Hippocampal formation (tissue), 2 donors: ENCODE results near the gene ABCG4.
A peak's percentile ranks its signal among the peaks of the same experiment; 100 is the strongest.
"Not testable (repeated sequence)": the region's sequence is repeated elsewhere in the genome, so short reads cannot be mapped to it uniquely, and the experiment has no call there.

Source experiments
- DNase-seq, 2 donors: peaks; one replicate each; lab custom pipeline; 2025; lab: John Stamatoyannopoulos, UW

Gene ABCG4

DNA sequence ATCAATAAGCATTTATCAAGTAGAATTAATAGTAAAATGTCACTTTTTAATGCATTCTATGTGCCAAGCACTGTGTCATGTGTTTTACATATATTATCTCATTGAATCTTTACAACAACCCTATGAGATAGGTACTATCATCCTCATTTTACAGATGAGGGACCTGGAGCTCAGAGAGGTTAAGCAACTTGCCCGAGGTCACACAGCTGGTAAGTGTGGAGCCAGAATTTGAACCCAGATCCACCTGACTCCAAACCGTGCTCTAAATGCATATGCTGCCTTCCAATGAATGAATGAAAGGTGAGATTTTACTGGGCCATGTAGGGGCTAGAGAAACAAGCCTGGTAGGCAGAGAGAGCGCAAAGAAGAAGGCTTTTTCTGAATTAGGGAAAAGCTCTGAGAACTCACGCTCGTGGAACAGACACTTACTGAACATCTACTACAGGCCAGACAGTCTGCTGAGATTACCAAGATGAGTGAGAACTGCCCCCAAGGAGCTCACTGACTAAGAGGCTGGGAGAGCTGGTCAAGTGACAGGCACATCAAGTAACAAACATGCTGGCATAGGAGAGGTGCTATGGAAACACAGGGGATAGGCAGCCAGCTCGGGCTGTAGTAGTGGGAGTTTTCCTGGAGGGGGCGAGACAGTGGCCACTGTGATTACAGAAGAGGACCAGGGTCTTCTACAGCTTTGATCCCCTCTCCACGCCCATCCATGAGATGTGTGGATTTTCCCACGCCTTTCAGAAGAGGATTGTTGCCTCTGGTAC lies 4.4 kb downstream of the ABCG4 start:
- DNase-seq = no peak

DNA sequence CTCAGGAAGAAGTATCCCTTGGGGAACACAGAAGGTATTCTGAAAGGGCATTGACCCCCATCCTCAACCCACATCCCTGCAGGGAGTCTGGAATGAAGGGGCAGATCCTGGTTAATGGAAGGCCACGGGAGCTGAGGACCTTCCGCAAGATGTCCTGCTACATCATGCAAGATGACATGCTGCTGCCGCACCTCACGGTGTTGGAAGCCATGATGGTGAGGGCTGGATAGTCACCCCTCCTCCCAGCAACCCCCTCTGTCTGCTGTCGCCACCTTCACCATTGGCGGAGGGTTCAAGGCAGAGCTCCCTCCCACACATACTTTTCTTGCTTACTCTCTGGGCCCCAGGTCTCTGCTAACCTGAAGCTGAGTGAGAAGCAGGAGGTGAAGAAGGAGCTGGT lies 5.3 kb downstream of the ABCG4 start:
- DNase-seq = no peak

DNA sequence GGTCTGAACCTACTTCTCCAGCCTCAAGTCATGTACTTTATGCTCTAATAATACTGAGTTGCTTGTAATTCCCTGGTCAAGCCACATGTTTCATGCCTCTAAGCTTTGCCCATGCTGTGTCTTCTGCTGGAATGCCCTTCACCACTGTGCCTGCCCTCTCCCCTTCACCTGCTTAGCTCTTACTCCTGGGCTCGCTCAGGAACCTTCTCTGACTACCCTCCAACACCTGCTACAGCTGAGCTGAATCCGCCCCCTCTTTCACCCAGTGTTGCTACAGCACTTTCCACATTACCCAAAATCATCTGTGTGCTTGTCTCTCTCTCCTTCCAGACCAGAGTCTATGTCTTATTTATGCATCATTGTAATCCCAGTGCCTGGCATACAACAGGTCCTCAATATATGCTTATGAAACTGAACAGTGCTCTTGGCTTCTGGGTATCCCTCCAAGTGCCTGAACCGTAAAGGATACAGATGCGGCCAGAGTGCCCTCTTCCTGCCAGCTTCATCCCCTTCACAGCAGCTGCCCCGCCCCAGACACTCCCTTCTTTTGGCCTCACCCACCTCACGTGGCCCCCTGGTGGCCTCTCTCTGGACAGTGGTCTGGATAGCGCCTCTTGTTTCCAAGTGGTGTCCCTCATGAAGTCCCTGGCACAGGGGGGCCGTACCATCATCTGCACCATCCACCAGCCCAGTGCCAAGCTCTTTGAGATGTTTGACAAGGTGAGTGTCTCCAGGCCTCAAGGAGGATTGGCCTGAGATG lies 7.1 kb downstream of the ABCG4 start:
- no peak for DNase-seq

DNA sequence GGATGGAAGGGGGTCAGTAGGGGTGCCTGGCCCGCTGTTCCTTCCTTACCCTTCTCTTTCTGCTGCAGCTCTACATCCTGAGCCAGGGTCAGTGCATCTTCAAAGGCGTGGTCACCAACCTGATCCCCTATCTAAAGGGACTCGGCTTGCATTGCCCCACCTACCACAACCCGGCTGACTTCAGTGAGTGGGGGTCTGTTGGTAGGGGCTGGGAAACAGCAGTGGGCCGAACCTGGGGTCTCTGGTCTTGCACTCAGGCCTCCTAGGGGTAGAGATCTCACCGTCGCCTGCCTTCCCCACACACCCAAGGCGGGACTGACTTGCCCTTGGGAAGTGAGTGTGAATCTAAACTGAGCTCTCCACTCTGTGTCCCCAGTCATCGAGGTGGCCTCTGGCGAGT lies 7.6 kb downstream of the ABCG4 start:
- DNase-seq = no peak

DNA sequence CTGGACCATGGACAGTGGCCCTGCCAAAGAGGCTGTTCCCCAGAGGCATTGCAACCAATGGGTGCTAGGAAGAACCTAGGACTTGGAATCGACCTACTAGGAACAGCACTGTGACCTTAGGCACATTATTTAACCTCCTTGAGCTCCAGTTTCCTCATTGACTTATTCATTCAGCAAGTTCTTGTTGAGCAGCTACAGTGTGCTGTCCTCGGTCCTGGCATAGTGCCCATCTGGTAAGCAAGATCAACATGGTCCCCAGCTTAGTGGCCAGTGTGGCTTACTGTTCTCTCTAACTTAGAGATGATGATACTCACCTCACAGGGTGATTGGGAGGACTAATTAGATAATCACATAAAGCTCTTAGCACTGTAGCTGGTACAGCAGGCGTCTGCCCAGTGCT lies 8.2 kb downstream of the ABCG4 start:
- no peak for DNase-seq

DNA sequence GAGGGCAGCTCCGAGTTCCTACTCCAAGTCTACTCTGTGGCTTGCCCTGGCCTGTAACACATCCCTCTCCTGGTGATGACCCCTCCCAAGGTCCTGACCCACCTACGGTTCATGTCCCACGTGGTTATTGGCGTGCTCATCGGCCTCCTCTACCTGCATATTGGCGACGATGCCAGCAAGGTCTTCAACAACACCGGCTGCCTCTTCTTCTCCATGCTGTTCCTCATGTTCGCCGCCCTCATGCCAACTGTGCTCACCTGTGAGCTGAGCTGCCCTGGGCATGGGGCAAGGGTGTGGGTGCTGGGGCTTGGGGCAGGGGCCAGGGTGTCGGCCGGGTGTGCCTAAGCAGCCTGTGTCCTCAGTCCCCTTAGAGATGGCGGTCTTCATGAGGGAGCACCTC lies 9.6 kb downstream of the ABCG4 start:
- no peak for DNase-seq

DNA sequence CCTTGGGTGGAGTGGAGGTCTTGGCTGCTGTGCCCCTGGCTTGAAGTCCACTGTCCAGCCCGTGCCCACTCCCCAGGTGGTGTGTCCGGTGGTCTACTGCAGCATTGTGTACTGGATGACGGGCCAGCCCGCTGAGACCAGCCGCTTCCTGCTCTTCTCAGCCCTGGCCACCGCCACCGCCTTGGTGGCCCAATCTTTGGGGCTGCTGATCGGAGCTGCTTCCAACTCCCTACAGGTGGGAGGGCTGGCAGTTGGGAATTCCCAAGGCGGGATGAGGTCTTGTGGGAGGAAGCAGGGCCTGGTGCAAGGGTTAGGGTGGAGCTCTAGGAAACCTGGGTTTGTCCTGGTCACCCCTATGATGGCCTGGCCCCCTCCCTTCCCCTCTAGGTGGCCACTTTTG lies 11.3 kb downstream of the ABCG4 start:
- DNase-seq = no peak

DNA sequence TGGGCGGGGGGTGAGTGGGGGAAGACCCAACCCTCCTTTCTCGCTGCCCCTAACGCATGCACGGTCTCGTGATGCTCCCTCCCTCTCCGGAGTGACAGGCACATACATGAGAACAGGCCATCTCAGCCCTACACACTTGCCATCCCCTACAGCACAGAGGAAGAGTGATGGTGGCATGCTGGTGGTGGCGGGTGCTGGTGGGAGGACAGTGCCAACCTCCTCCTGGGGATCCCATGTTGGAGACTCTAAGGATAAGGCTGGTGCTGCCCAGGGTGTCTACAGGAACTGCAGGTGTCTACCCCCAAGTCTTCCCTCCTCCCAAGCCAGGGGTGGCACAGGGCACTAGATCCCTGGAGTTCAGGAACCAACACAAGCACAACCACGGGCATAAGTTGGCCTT lies 13.0 kb downstream of the ABCG4 start:
- no peak for DNase-seq

DNA sequence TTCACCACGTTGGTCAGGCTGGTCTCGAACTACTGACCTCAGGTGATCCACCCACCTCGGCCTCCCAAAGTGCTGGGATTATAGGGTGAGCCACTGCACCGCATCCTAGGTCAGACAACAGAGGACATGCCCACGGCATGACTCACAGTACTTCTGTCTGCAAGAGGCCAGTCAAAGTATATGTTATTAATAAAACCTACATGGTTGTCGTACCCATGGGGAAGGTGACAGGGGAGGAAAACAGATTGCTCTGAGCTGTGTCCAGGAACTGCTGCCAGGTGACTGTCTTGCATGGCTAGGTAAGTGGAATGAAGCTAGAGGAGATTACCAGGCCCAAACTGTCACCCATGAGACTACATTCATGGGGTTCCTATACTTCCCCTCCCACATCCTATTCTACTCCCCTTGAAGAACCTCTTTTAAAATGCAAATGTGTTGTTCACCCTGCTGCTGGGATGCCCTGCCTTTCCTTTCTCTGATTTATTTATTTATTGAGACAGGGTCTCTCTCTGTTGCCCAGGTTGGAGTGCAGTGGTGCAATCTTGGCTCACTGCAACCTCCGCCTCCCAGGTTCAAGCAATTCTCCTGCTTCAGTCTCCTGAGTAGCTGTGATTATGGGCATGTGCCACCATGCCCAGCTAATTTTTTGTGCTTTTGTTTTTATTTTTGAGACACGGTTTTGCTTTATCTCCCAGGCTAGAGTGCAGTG lies 17.7 kb downstream of the ABCG4 start:
- no peak for DNase-seq

DNA sequence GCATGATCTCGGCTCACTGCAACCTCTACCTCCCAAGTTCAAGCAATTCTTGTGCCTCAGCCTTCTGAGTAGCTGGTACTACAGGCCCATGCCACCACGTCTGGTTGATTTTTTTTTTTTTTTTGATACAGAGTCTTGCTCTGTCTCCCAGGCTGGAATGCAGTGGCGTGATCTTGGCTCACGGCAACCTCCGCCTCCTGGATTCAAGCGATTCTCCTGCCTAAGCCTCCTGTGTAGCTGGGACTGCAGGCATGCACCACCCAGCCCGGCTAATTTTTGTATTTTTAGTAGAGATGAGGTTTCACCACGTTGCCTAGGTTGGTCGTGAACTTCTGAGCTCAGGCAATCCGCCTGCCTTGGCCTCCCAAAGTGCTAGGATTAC lies 18.2 kb downstream of the ABCG4 start:
- not testable (repeated sequence) for DNase-seq

DNA sequence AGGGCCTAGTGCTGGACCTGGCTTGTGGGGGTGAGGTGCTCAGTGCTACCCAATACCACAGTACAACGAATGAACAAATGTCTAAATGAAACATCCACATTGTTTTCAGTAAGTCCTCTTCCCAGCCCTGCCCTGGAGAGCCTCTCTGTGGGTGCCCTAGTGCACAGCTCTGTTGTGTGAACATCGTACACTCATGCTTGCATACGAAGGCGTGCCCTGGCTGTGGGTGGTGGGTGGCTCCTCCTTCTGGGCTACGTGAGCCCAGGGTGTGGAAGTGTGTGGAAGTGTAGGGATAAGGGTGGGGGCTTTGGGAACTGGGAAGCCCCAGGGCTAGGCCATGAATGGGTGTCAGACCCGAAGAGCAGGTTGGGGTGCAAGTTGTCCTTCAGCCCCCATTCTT lies 19.1 kb downstream of the ABCG4 start:
- no peak for DNase-seq

DNA sequence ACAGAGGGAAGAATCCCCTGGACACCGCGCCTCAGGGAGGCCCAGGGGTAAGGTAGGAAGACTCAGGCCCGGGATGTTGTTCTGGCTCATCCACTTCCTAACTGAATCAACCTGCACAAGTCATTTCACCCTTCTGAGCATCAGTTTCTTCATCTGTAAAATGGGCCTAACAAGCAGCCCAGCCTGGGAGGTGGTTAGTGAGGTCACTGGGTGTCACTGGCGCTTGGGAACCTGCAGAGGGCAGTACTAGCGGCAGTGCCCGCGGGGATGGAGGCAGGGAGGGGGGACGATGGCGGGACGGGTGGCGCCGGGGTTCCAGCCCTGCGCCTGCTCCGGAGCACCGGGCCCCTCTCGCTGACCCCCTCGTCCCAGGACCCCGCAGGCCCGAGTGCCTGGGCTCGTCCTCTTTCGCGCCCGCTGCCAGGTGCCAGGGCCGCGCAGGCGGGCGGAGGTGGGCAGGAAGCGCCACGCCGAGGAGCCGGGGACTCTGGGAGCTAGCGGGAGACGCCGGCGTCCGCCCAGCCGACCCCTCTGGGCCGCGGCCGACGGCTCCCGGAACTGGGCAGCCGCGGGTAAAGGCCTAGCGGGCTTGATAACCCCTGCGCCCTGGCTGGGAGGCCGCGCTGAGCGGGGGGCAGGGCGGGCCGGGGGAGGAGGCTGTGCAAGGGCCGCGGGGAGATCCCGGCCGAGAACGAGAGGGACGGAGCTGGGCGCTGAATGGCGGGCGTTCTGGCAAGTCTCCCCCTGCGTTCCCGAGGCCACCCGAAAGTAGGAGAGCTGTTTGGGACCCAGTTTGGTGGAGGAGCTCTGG lies 19.8 kb downstream of the ABCG4 start, which contains the start of gene NLRX1:
Gene NLRX1 (plus strand): TSS at position 255 of the 811 bp plus-strand sequence. CDS start 2,679 bp downstream, outside the sequence.
- DNase-seq = peak; percentile 65 to 68

DNA sequence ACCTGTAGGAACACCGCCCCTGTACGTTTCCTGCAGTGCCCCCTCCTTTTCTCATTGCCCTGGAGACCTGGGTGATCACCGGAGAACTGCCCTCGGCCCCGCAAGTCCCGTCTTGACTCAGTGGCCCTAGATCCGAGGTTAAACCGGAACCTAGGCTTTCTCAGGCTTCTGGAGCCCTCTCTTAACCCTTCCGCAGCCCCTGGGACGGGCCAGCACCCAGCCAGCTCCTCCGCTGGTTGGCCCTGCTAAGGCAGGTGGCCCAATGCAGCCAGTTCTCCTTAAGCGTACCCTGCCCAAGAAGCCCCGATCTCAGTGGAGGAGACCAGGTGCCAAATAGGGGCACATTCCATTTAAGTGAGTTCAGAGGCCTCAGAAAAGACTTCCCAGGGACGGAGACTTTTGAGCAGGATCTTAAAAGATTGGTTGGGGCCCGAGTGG lies 20.4 kb downstream of the ABCG4 start:
- DNase-seq = no peak

DNA sequence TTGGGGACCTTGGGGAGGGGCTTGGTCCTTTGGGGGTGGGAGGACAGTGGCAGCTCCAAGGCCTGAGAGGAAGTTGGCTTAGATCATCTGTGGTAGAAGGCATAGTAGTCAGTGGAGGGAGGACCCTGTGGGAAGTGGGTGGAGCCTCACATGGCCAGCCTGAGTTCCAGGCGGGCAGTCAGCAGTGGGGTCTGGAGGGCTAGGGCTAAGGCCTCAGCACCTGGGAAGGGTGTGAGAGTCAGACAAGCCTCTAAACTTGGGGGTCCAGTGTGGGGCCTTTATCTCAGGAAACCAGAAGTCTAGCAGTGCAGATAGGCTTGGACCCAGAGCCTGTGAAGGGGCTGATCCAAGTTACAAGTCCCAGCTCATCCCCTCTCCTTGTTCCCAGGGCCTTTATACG lies 23.7 kb downstream of the ABCG4 start:
- DNase-seq = no peak

DNA sequence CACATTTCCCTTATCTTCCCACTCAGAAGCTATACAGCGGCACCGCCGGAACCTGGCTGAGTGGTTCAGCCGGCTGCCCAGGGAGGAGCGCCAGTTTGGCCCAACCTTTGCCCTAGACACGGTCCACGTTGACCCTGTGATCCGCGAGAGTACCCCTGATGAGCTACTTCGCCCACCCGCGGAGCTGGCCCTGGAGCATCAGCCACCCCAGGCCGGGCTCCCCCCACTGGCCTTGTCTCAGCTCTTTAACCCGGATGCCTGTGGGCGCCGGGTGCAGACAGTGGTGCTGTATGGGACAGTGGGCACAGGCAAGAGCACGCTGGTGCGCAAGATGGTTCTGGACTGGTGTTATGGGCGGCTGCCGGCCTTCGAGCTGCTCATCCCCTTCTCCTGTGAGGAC lies 24.6 kb downstream of the ABCG4 start:
- DNase-seq = no peak

DNA sequence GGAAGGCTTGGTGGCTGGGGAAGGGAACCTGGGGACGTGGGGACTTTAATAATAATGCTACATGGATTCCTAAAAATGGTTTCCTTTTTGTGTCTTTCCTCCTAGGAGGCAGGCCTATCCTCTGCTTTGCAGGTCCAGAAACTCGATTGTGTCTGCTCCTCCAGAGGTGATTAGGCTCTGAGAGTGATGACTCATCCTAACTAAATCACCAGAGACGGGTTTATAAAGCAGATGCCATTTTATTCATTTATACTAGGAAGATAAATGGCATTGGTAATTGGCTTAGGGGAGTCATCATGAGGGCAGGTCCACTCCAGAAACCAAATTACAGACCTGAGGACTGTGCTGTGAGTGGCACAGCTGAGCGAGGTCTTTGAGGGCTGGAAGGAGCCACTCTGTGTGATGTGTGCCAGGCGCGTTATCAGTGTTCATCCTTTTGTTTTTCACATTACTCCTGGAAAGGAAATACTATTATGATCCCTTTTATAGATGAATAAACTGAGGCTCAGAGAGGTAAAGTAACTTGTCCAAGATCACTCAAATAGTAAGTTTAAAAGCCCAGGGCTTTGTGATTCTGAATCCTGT lies 26.7 kb downstream of the ABCG4 start:
- DNase-seq = no peak

DNA sequence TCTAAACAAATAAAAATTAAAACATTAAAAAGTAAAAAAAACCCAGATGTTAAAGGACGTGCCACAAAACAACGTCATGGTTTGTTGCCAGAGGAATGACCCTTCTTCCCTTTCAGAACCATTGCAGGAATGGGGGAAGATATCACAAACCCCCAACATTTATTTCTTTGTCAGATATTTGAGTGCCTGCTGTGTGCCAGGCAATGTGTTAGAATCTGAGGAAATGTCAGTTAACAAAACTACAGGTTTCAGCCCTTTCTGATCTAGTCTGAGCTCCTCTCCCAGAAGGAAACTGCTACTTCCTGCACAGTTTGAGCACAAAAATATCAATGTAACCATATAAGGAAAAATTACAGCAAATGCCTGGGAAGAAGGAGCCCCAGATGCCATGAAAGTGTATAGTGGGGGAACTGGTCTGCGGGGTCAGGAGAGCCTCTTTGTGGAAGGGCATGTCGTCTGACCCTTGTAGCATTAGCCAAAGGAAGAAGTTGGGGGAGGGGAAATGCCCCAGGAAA lies 29.4 kb downstream of the ABCG4 start:
- DNase-seq = no peak

DNA sequence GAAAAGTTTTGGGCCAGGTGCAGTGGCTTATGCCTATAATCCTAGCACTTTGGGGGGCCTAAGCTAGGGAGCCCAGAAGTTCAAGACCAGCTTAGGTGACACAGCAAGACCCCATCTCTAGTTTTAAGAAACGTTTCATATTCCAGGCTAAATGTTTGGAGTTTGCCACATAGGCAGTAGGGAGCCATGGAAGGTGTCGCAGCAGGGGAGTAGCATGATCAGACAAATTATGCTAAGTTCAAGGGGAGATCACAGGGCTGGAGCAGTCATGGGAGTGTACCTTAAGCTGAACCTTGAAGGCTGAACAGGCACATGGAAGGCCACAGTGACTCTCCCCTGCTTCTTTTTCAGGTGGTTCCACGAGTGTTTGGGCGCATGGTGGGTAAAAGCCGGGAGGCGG lies 30.5 kb downstream of the ABCG4 start:
- no peak for DNase-seq

DNA sequence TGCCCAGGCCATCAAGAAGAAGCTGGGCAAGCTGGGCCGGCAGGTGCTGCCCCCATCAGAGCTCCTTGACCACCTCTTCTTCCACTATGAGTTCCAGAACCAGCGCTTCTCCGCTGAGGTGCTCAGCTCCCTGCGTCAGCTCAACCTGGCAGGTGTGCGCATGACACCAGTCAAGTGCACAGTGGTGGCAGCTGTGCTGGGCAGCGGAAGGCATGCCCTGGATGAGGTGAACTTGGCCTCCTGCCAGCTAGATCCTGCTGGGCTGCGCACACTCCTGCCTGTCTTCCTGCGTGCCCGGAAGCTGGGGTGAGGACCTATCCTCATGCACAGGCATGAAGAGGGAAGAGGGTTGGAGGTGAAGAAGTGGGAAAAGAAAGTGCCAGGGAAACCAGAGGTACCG lies 31.1 kb downstream of the ABCG4 start:
- no peak for DNase-seq

DNA sequence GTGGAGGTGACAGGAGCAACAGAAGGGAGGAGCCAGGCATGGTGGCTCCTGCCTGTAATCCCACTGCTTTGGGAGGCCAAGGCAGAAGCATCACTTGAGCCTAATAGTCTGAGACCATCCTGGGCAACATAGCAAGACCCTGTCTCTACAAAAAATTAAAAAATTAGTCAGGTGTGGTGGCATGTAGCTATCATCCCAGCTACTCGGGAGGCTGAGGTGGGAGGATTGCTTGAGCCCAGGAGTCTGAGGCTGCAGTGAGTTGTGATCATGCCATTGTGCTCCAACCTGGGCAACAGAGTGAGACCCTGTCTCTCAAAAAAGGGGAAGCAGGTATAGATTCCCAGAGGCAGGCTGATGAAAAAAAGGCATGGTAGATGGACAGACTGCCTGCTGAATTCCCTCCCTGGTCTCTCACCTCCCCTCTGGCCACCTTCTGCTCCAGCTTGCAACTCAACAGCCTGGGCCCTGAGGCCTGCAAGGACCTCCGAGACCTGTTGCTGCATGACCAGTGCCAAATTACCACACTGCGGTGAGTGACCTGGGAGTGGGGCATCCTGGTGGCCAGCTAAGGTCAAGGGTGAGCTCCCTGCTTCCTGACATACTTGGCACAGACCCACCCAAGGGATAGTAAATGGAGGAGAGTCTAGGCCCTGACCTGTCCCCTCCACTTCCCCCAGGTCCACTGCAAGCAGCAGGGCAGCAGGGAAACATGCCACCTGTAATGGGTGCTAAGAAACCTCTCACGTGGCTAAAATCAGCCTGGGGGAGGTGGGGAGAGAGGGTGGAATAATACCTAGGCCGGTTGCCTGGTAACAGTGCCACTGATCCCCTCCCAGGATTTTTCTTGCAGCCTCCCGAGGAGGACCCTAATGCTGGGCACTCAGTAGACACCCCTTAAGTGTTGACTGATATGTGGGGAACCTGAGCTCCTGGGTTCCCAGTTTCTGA lies 32.2 kb downstream of the ABCG4 start:
- no peak for DNase-seq
